ENCODE data around the gene ZNF354B. TPM values are rescaled to one million over a fixed set of nuclear protein-coding genes. Genes with fewer than 3 reads are reported as not detected.
A peak's percentile ranks its signal among the peaks of the same experiment; 100 is the strongest.
"Not testable (repeated sequence)": the region's sequence is repeated elsewhere in the genome, so short reads cannot be mapped to it uniquely, and the experiment has no call there.

Gene ZNF354B
- total RNA-seq, 1 experiment from 2014 or later = 10.6 TPM

GRCh38 chr5:178836628-178837027 is 23.1 kb upstream of the ZNF354B start:
- Histone ChIP-seq H3K9me2 (ENCODE audit: insufficient read depth) (no peaks in the 10 kb centered on the region), H3F3A (ENCODE audit: insufficient read depth, low read depth) (no peaks in the 10 kb centered on the region), H3K9me3 (ENCODE audit: insufficient read depth, low read depth) (no peaks in the 10 kb centered on the region), H4K20me1 (ENCODE audit: insufficient read depth) (no peaks in the 10 kb centered on the region), H3K27ac (no peak overlapping the region), H3K27me3 (ENCODE audit: insufficient read depth, low read depth) (no peaks in the 10 kb centered on the region), H3K4me3 (no peak overlapping the region), H3K4me1 (replicated peaks; ENCODE audit: insufficient read depth) (no peaks in the 10 kb centered on the region), H3K4me2 (no peak overlapping the region), H3K79me2 (ENCODE audit: low read depth) (no peaks in the 10 kb centered on the region), H3K36me3 (ENCODE audit: low read depth) (no peaks in the 10 kb centered on the region), H2AFZ (no peak overlapping the region)
- no peak for TF ChIP-seq EZH2 (IDR thresholded peaks at IDR 0.05; ENCODE audit: low read depth)
- POLR2A ChIA-PET (ENCODE audit: unreplicated experiment) = interaction anchor here (0.6 kb wide), 1 partner anchor 163 kb away, joined by 7 read pairs; no protein-coding TSS in a partner anchor
- CTCF ChIA-PET = no interaction called here
- DNase-seq = no peak
- BruUV-seq (replicated peaks) = no TSS peak
- intact Hi-C loops (cut with micrococcal nuclease; ENCODE audit: unreplicated experiment) = loop anchor here (5.0 kb wide), 1 partner anchor 554 kb away; no protein-coding TSS in a partner anchor

- H3K27ac ChIP-seq; H3K9me2 ChIP-seq (ENCODE audit: insufficient read depth); DNase-seq; H3K36me3 ChIP-seq (ENCODE audit: low read depth); H3F3A ChIP-seq (ENCODE audit: insufficient read depth, low read depth); H4K20me1 ChIP-seq (ENCODE audit: insufficient read depth); POLR2A ChIA-PET (ENCODE audit: unreplicated experiment); H3K4me3 ChIP-seq; H3K79me2 ChIP-seq (ENCODE audit: low read depth); H3K27me3 ChIP-seq (ENCODE audit: insufficient read depth, low read depth); H3K9me3 ChIP-seq (ENCODE audit: insufficient read depth, low read depth); H3K4me1 ChIP-seq (replicated peaks; ENCODE audit: insufficient read depth); H3K4me2 ChIP-seq; BruUV-seq (replicated peaks); H2AFZ ChIP-seq: not testable (repeated sequence)
- CTCF ChIA-PET = interaction anchor here (0.7 kb wide), 1 partner anchor 1835 kb away, joined by 11 read pairs; no protein-coding TSS in a partner anchor
- intact Hi-C loops (cut with micrococcal nuclease; ENCODE audit: unreplicated experiment) = loop anchor here (1.0 to 5.0 kb wide), 2 partner anchors 109 to 557 kb away; partner anchors contain the start of gene ZNF354A
Measured at GRCh38 chr5:178838695-178839318, 20.9 kb upstream of the ZNF354B start.

GRCh38 chr5:178839319-178839704 is 20.4 kb upstream of the ZNF354B start:
- Histone ChIP-seq H3K4me3 (no peak overlapping the region), H3K9me3 (ENCODE audit: insufficient read depth, low read depth) (no peaks in the 10 kb centered on the region), H3K9me2 (ENCODE audit: insufficient read depth) (no peaks in the 10 kb centered on the region), H3K27me3 (ENCODE audit: insufficient read depth, low read depth) (peaks cover 5% of the 10 kb centered on the region; the same call in 1 of the 2 replicates), H2AFZ (no peak overlapping the region), H3F3A (ENCODE audit: insufficient read depth, low read depth) (no peaks in the 10 kb centered on the region), H3K4me1 (replicated peaks; ENCODE audit: insufficient read depth) (no peaks in the 10 kb centered on the region), H3K27ac (no peak overlapping the region), H3K79me2 (ENCODE audit: low read depth) (no peaks in the 10 kb centered on the region), H4K20me1 (ENCODE audit: insufficient read depth) (no peaks in the 10 kb centered on the region), H3K36me3 (ENCODE audit: low read depth) (no peaks in the 10 kb centered on the region), H3K4me2 (no peak overlapping the region)
- ChIA-PET POLR2A (ENCODE audit: unreplicated experiment) (no interaction called here), CTCF (interaction anchor here (0.7 kb wide), 1 partner anchor 1835 kb away, joined by 11 read pairs; no protein-coding TSS in a partner anchor)
- TF ChIP-seq EZH2 (IDR thresholded peaks at IDR 0.05; ENCODE audit: low read depth) (no peak), CTCF (conservative IDR thresholded peaks at IDR 0.05) (peak; percentile 71)
- intact Hi-C loops (cut with micrococcal nuclease; ENCODE audit: unreplicated experiment) = loop anchor here (1.0 to 5.0 kb wide), 2 partner anchors 109 to 557 kb away; partner anchors contain the start of gene ZNF354A
- DNase-seq = peak; percentile 68 to 75
- no TSS peak for BruUV-seq (replicated peaks)

- H3K36me3 ChIP-seq (ENCODE audit: low read depth); intact Hi-C loops (cut with micrococcal nuclease; ENCODE audit: unreplicated experiment); CTCF ChIA-PET; H3K4me2 ChIP-seq; BruUV-seq (replicated peaks); H3K4me1 ChIP-seq (replicated peaks; ENCODE audit: insufficient read depth); H3K27ac ChIP-seq; H3F3A ChIP-seq (ENCODE audit: insufficient read depth, low read depth); H3K9me2 ChIP-seq (ENCODE audit: insufficient read depth); H3K79me2 ChIP-seq (ENCODE audit: low read depth); H3K4me3 ChIP-seq; H2AFZ ChIP-seq; H4K20me1 ChIP-seq (ENCODE audit: insufficient read depth); DNase-seq; H3K9me3 ChIP-seq (ENCODE audit: insufficient read depth, low read depth): not testable (repeated sequence)
- H3K27me3 ChIP-seq (ENCODE audit: insufficient read depth, low read depth) = peaks cover 11% of the 10 kb centered on the region; the same call in 1 of the 2 replicates
- POLR2A ChIA-PET (ENCODE audit: unreplicated experiment) = interaction anchor here (0.6 kb wide), 1 partner anchor 220 kb away, joined by 4 read pairs; the partner anchor contains the start of gene ZNF354C
Measured at GRCh38 chr5:178840399-178840798, 19.4 kb upstream of the ZNF354B start.
